Neural cell (in vitro differentiated cells): ENCODE data around the gene RAPGEFL1.
"Not testable (repeated sequence)": the region's sequence is repeated elsewhere in the genome, so short reads cannot be mapped to it uniquely, and the experiment has no call there.

Source experiments
- CTCF ChIP-seq: fragments of 450-650 bp; IDR thresholded peaks from 2 replicates; pipeline ENCODE4 v1.5.1; 2014; ENCODE audit warnings: antibody characterized with exemption, mild to moderate bottlenecking, moderate library complexity; ENCODE audit not compliant: poor library complexity, severe bottlenecking
- EP300 ChIP-seq: fragments of 450-650 bp; conservative IDR thresholded peaks from 2 replicates; pipeline ENCODE4 v1.6.1; 2014; ENCODE audit warnings: antibody characterized with exemption, mild to moderate bottlenecking, moderate library complexity; ENCODE audit not compliant: poor library complexity, severe bottlenecking
- POLR2AphosphoS5 ChIP-seq: IDR thresholded peaks from 2 replicates; pipeline ENCODE4 v1.6.1; 2012
- RAD21 ChIP-seq: fragments of 450-650 bp; conservative IDR thresholded peaks from 2 replicates; pipeline ENCODE4 v1.6.1; 2014; ENCODE audit warnings: antibody characterized with exemption, mild to moderate bottlenecking, moderate library complexity
- SMC3 ChIP-seq: fragments of 450-650 bp; conservative IDR thresholded peaks from 2 replicates; pipeline ENCODE4 v1.6.1; 2014; ENCODE audit warnings: antibody characterized with exemption, mild to moderate bottlenecking, moderate library complexity; ENCODE audit not compliant: poor library complexity
- TAF1 ChIP-seq: IDR thresholded peaks from 2 replicates; pipeline ENCODE4 v1.6.1; 2012; ENCODE audit warnings: low read depth

- not testable (repeated sequence) for TF ChIP-seq CTCF, RAD21, POLR2AphosphoS5, EP300, TAF1, SMC3
Observed at GRCh38 chr17:40143166-40143565, 34.1 kb upstream of the RAPGEFL1 start.
